IMR-90 (cell line): ENCODE data around the gene GNA14. TPM values are rescaled to one million over a fixed set of nuclear protein-coding genes. Genes with fewer than 3 reads are reported as not detected.

Experiments
- ATAC-seq: fragments of 200-7000 bp; cut with Tn5 transposase; 2 replicates; pipeline ENCODE4 v1.9.1; 2020; ENCODE audit warnings: low read depth, mild to moderate bottlenecking, moderate library complexity
- BruUV-seq: library from RNA; stranded (reverse); fragments of 400-500 nt; replicated peaks from 2 replicates; lab custom pipeline; 2021; lab: Mats Ljungman, UMichigan
- CTCF ChIA-PET: fragments of 300-600 bp; formaldehyde crosslinking; extraction: SDS; loops from one replicate; lab custom pipeline; 2021; ENCODE audit warnings: antibody characterized with exemption; lab: Yijun Ruan, JAX
- POLR2A ChIA-PET: fragments of 300-600 bp; sonication (Branson Sonifier 250); formaldehyde crosslinking; loops from one replicate; lab custom pipeline; 2022; ENCODE audit warnings: antibody characterized with exemption; ENCODE audit not compliant: unreplicated experiment; lab: Charles Lee
- DNase-seq: peaks from one replicate; pipeline ENCODE4 v3.0.0; 2013
- H2AFZ ChIP-seq: replicated peaks from 2 replicates; pipeline ENCODE3; 2013; ENCODE audit warnings: low read length, mild to moderate bottlenecking; ENCODE audit not compliant: poor library complexity
- H2AK5ac ChIP-seq: 2 replicates; pipeline ENCODE4 v1.6.1; 2013; ENCODE audit warnings: low read depth, low read length, inconsistent platforms
- H2AK9ac ChIP-seq: replicated peaks from 2 replicates; pipeline ENCODE3; 2013; ENCODE audit warnings: mild to moderate bottlenecking, low read depth, low read length, moderate library complexity; ENCODE audit not compliant: poor library complexity
- H2BK120ac ChIP-seq: 2 replicates; pipeline ENCODE4 v1.6.1; 2013; ENCODE audit warnings: low read depth, low read length, inconsistent platforms
- H2BK15ac ChIP-seq: 3 replicates; pipeline ENCODE4 v1.6.1; 2013; ENCODE audit warnings: low read depth, low read length, inconsistent platforms
- H2BK20ac ChIP-seq: 2 replicates; pipeline ENCODE4 v1.6.1; 2013; ENCODE audit warnings: low read depth, mild to moderate bottlenecking, inconsistent platforms, low read length, moderate library complexity
- H2BK5ac ChIP-seq: 2 replicates; pipeline ENCODE4 v1.6.1; 2013; ENCODE audit warnings: mild to moderate bottlenecking, low read depth, low read length, inconsistent platforms; ENCODE audit not compliant: poor library complexity, severe bottlenecking
- H3K14ac ChIP-seq: replicated peaks from 2 replicates; pipeline ENCODE4 v1.6.1; 2013; ENCODE audit warnings: low read depth, low read length, inconsistent platforms
- H3K18ac ChIP-seq: 2 replicates; pipeline ENCODE4 v1.6.1; 2013; ENCODE audit warnings: low read depth, low read length, control low read depth
- H3K23ac ChIP-seq: 2 replicates; pipeline ENCODE4 v1.6.1; 2013; ENCODE audit warnings: low read depth, low read length, inconsistent platforms
- H3K27ac ChIP-seq: 2 replicates; pipeline ENCODE4 v1.5.1; 2013; ENCODE audit warnings: mild to moderate bottlenecking, control low read depth, low read length; ENCODE audit not compliant: insufficient read depth
- H3K27me3 ChIP-seq: 2 replicates; pipeline ENCODE4 v1.6.1; 2013; ENCODE audit warnings: low read length; ENCODE audit not compliant: control insufficient read depth, insufficient read depth
- H3K36me3 ChIP-seq: 2 replicates; pipeline ENCODE4 v1.6.1; 2013; ENCODE audit warnings: low read length, mixed read lengths; ENCODE audit not compliant: control insufficient read depth, insufficient read depth
- H3K4ac ChIP-seq: 2 replicates; pipeline ENCODE4 v1.6.1; 2013; ENCODE audit warnings: low read depth, low read length, inconsistent platforms
- H3K4me1 ChIP-seq: 2 replicates; pipeline ENCODE4 v1.6.1; 2013; ENCODE audit warnings: low read length, mixed read lengths; ENCODE audit not compliant: control insufficient read depth, insufficient read depth
- H3K4me2 ChIP-seq: 2 replicates; pipeline ENCODE4 v1.6.1; 2013; ENCODE audit warnings: low read depth, mild to moderate bottlenecking, control low read depth, low read length, moderate library complexity
- H3K4me3 ChIP-seq: 2 replicates; pipeline ENCODE4 v1.5.1; 2013; ENCODE audit warnings: low read depth, mild to moderate bottlenecking, control low read depth, low read length, moderate library complexity; ENCODE audit not compliant: insufficient read depth
- H3K56ac ChIP-seq: 2 replicates; pipeline ENCODE4 v1.6.1; 2013; ENCODE audit warnings: low read length, inconsistent platforms; ENCODE audit not compliant: insufficient read depth; ENCODE audit errors: extremely low read depth
- H3K79me1 ChIP-seq, 2 experiments: 2 replicates each; pipeline ENCODE4 v1.6.1; 2013; ENCODE audit warnings: low read length in 2 of 2, inconsistent platforms in 1 of 2, low read depth in 1 of 2
- H3K9ac ChIP-seq: 2 replicates; pipeline ENCODE4 v1.6.1; 2013; ENCODE audit warnings: low read depth, low read length, control low read depth
- H3K9me1 ChIP-seq: 2 replicates; pipeline ENCODE4 v1.6.1; 2013; ENCODE audit warnings: low read length, inconsistent platforms; ENCODE audit not compliant: insufficient read depth
- H3K9me3 ChIP-seq: 2 replicates; pipeline ENCODE4 v1.6.1; 2013; ENCODE audit warnings: low read length; ENCODE audit not compliant: control insufficient read depth, insufficient read depth
- H4K20me1 ChIP-seq: 2 replicates; pipeline ENCODE4 v1.6.1; 2013; ENCODE audit warnings: low read length, inconsistent platforms; ENCODE audit not compliant: insufficient read depth
- H4K5ac ChIP-seq: 2 replicates; pipeline ENCODE4 v1.6.1; 2013; ENCODE audit warnings: mild to moderate bottlenecking, low read depth, low read length, control low read depth
- H4K8ac ChIP-seq, 2 experiments: 2 replicates each; pipeline ENCODE4 v1.6.1; 2013; ENCODE audit warnings: low read depth in 2 of 2, low read length in 2 of 2, control low read depth in 1 of 2, inconsistent platforms in 1 of 2
- H4K91ac ChIP-seq: 2 replicates; pipeline ENCODE4 v1.6.1; 2013; ENCODE audit warnings: low read depth, low read length, inconsistent platforms; ENCODE audit not compliant: insufficient read depth
- RCOR1 ChIP-seq: IDR thresholded peaks from 2 replicates; pipeline ENCODE4 v1.6.1; 2012; ENCODE audit warnings: mild to moderate bottlenecking, low read length, improper control_type of control experiment; ENCODE audit not compliant: insufficient replicate concordance
- dilution Hi-C: fragments of 300-500 bp; cut with HindIII; formaldehyde crosslinking; loops from one replicate; pipeline ENCODE4 v1.14.3; 2018; ENCODE audit warnings: low sequenced_read_pairs; ENCODE audit not compliant: unreplicated experiment
- in situ Hi-C: fragments of 300-500 bp; cut with MboI; formaldehyde crosslinking; loops from 3 replicates; pipeline ENCODE4 v1.14.3; 2019; ENCODE audit warnings: low sequenced_read_pairs, inconsistent platforms, mixed read lengths
- intact Hi-C: fragments of 100-400 bp; cut with micrococcal nuclease; formaldehyde crosslinking; loops from 2 replicates; pipeline ENCODE4 v1.10.0; 2022
- polyA plus RNA-seq, 3 experiments: library from polyadenylated mRNA; depleted of rRNA; stranded (reverse); fragments of >200 nt; gene quantifications; 2 replicates each; pipeline ENCODE4 v1.2.3, GENCODE V29; 2012; ENCODE audit warnings: low replicate concordance in 1 of 3
- total RNA-seq: library from RNA; depleted of rRNA; stranded (reverse); fragments of >200 nt; gene quantifications from 2 replicates; pipeline ENCODE4 v1.2.3, GENCODE V29; 2012
- TF ChIP-seq, protein P1 (sequence below): fragments of 150-350 bp; IDR thresholded peaks from 2 replicates; pipeline ENCODE4 v1.6.1; 2016; ENCODE audit warnings: low read depth, mild to moderate bottlenecking, low read length, moderate library complexity, borderline replicate concordance

The GNA14 gene
- total and polyA plus RNA-seq, 2 of the 4 experiments (the other 2 are of a cell fraction), result under 0.01 to 0.03 TPM

DNA sequence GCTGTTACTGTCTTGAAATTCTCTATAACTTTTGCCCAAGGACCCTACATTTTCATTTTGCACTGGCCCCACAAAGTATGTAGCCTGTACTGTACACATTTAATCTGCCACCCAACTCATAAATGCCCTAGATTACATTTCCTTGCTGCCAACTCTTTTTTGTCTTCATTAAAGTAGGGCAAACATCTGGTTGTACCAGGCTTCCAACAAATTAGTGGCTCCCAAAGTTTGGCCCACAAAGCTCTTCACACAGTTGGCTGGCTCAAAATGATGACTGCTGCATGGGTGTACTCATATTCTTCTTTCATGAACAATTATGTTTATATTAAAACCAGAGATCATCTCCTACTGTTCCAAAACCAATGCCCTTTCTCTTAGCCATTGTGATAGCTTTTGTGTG, 45.3 kb downstream of the GNA14 start:
- no TSS peak for BruUV-seq
- dilution Hi-C loops (no loop called here), intact Hi-C loops (no loop called here), in situ Hi-C loops (no loop called here)
- H2BK120ac ChIP-seq, result no peak overlapping the region
- H3K56ac ChIP-seq, result no peak overlapping the region
- no peak overlapping the region for H3K4ac ChIP-seq
- CTCF ChIA-PET, result no interaction called here
- H2AK9ac ChIP-seq, result no peak overlapping the region
- H3K14ac ChIP-seq, result no peak overlapping the region
- DNase-seq, result no peak
- H3K9me3 ChIP-seq, result no peaks in the 10 kb centered on the region
- no peaks in the 10 kb centered on the region for H3K4me1 ChIP-seq
- H2BK15ac ChIP-seq, result no peak overlapping the region
- no peak overlapping the region for H4K91ac ChIP-seq
- H2BK20ac ChIP-seq, result no peak overlapping the region
- no peak overlapping the region for H3K4me3 ChIP-seq
- no peak overlapping the region for H2AK5ac ChIP-seq
- H3K9ac ChIP-seq, result no peak overlapping the region
- no peak overlapping the region for H2AFZ ChIP-seq
- no peaks in the 10 kb centered on the region for H4K20me1 ChIP-seq
- no peak overlapping the region for H4K5ac ChIP-seq
- ATAC-seq, result no peak
- H3K18ac ChIP-seq, result no peak overlapping the region
- no peaks in the 10 kb centered on the region for H3K9me1 ChIP-seq
- H3K36me3 ChIP-seq, result no peaks in the 10 kb centered on the region
- TF ChIP-seq RCOR1, result no peak
- TF ChIP-seq, protein P1, sequence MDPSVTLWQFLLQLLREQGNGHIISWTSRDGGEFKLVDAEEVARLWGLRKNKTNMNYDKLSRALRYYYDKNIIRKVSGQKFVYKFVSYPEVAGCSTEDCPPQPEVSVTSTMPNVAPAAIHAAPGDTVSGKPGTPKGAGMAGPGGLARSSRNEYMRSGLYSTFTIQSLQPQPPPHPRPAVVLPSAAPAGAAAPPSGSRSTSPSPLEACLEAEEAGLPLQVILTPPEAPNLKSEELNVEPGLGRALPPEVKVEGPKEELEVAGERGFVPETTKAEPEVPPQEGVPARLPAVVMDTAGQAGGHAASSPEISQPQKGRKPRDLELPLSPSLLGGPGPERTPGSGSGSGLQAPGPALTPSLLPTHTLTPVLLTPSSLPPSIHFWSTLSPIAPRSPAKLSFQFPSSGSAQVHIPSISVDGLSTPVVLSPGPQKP, result no peak
- no peak overlapping the region for H3K23ac ChIP-seq
- no peaks in the 10 kb centered on the region for H3K79me1 ChIP-seq
- H2BK5ac ChIP-seq, result no peak overlapping the region
- H3K27ac ChIP-seq, result no peak overlapping the region
- POLR2A ChIA-PET, result no interaction called here
- no peaks in the 10 kb centered on the region; the same call in 1 of the 2 replicates for H3K27me3 ChIP-seq
- H4K8ac ChIP-seq, result no peak overlapping the region
- H3K4me2 ChIP-seq, result no peak overlapping the region
